ENCODE results near the gene ZC3H12C. TPM values are rescaled to one million over a fixed set of nuclear protein-coding genes. Genes with fewer than 3 reads are reported as not detected.
A peak's percentile ranks its signal among the peaks of the same experiment; 100 is the strongest.

The ZC3H12C gene
- total RNA-seq, 1 experiment from 2014 or later: 6.7 TPM

- Histone ChIP-seq H3K27me3 (no peaks in the 10 kb centered on the region), H3K36me3 (no peaks in the 10 kb centered on the region), H3K27ac (no peak overlapping the region), H3K4me1 (no peaks in the 10 kb centered on the region), H3K9me3 (replicated peaks) (no peaks in the 10 kb centered on the region), H3K4me3 (no peak overlapping the region)
- DNase-seq: no peak
These were observed 7.5 kb downstream of the ZC3H12C start for GRCh38 chr11:110100476-110101240.

GRCh38 chr11:110106713-110107274 lies 13.6 kb downstream of the ZC3H12C start:
- no peak overlapping the region for H3K27ac ChIP-seq
- H3K9me3 ChIP-seq (replicated peaks): no peaks in the 10 kb centered on the region
- no peak for DNase-seq
- no peaks in the 10 kb centered on the region for H3K4me1 ChIP-seq
- H3K36me3 ChIP-seq: no peaks in the 10 kb centered on the region
- no peak overlapping the region for H3K4me3 ChIP-seq
- no peaks in the 10 kb centered on the region for H3K27me3 ChIP-seq

GRCh38 chr11:110110854-110111253 lies 17.7 kb downstream of the ZC3H12C start:
- H3K9me3 ChIP-seq (replicated peaks): no peaks in the 10 kb centered on the region
- no peak for DNase-seq
- H3K4me3 ChIP-seq: no peak overlapping the region
- no peaks in the 10 kb centered on the region for H3K27me3 ChIP-seq
- no peaks in the 10 kb centered on the region for H3K4me1 ChIP-seq
- no peak overlapping the region for H3K27ac ChIP-seq
- no peaks in the 10 kb centered on the region for H3K36me3 ChIP-seq

GRCh38 chr11:110112457-110112856 lies 19.3 kb downstream of the ZC3H12C start:
- Histone ChIP-seq H3K9me3 (replicated peaks) (no peaks in the 10 kb centered on the region), H3K4me1 (no peaks in the 10 kb centered on the region), H3K36me3 (no peaks in the 10 kb centered on the region), H3K4me3 (no peak overlapping the region), H3K27ac (no peak overlapping the region), H3K27me3 (no peaks in the 10 kb centered on the region)
- DNase-seq: no peak

DNA sequence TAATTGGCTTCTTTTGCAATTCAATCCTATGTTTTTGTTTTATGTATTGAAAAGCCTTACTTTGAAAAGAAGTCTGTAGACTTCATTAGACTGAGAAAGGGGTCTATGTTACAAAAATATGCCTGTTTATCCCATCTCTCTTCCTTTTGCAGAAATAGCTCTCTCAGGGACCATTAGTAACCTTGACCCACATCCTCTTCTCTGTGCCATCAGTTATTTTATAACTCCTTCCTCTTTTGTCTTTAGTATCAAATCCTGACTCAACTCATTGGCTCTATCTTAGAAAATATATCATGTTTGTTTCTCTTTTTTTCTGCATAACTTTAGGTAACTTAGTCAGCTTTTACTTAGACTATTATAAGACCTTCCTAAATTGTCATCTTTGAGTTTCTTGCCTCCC lies 20.3 kb downstream of the ZC3H12C start:
- H3K27me3 ChIP-seq: no peaks in the 10 kb centered on the region
- no peaks in the 10 kb centered on the region for H3K9me3 ChIP-seq (replicated peaks)
- no peaks in the 10 kb centered on the region for H3K4me1 ChIP-seq
- no peak overlapping the region for H3K4me3 ChIP-seq
- H3K27ac ChIP-seq: no peak overlapping the region
- no peaks in the 10 kb centered on the region for H3K36me3 ChIP-seq
- DNase-seq: no peak

DNA sequence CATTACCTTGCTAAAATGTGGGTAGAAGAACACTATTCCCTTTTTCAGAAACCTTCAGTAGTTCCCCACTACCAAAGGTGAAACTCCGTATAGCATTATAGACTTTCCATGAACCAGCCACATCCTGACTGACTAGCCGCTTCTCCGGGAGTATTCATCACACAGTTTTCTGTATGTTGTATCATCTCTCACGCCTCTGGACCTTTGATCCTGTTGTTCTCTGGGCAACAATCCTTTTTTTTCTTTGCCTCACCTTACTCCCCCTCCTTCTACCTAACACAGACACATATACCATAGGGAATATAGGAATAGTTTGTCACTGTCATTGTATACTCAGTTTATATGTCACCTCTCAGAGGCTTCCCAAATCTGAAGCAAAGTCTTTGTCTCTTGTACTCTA lies 20.8 kb downstream of the ZC3H12C start:
- Histone ChIP-seq H3K4me3 (no peak overlapping the region), H3K9me3 (replicated peaks) (no peaks in the 10 kb centered on the region), H3K36me3 (no peaks in the 10 kb centered on the region), H3K27me3 (no peaks in the 10 kb centered on the region), H3K27ac (no peak overlapping the region), H3K4me1 (no peaks in the 10 kb centered on the region)
- no peak for DNase-seq

- Histone ChIP-seq H3K4me1 (peaks cover 5% of the 10 kb centered on the region; the same call in 1 of the 2 replicates), H3K27me3 (no peaks in the 10 kb centered on the region), H3K9me3 (replicated peaks) (no peaks in the 10 kb centered on the region), H3K27ac (no peak overlapping the region), H3K4me3 (no peak overlapping the region), H3K36me3 (no peaks in the 10 kb centered on the region)
- DNase-seq: no peak
These were observed 26.1 kb downstream of the ZC3H12C start for GRCh38 chr11:110119317-110119716.

DNA sequence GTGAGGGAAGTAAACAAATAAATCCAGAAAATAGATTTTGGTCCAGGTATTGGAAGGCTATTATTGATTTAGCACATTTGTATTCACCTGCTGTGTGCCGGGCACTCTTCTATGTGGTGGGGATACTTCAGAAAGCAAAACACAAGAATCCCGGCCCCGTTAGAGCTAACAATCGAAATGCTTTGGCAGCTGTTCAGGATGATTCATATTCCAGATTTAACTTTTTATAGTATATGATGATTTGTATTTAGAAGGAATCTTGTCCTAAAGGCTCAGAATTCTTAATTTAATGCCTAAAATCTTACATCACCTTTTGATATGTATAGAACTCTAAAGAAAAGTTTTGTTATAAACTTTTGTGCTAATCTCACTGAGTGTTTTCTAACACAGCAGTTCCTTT lies 28.0 kb downstream of the ZC3H12C start:
- H3K36me3 ChIP-seq: no peaks in the 10 kb centered on the region
- H3K4me1 ChIP-seq: peaks cover 5% of the 10 kb centered on the region; the same call in 1 of the 2 replicates
- DNase-seq: peak; percentile 2 to 36
- peak overlapping the region; percentile 23; the same call in 1 of the 2 replicates for H3K27ac ChIP-seq
- no peaks in the 10 kb centered on the region for H3K27me3 ChIP-seq
- H3K4me3 ChIP-seq: no peak overlapping the region
- no peaks in the 10 kb centered on the region for H3K9me3 ChIP-seq (replicated peaks)

DNA sequence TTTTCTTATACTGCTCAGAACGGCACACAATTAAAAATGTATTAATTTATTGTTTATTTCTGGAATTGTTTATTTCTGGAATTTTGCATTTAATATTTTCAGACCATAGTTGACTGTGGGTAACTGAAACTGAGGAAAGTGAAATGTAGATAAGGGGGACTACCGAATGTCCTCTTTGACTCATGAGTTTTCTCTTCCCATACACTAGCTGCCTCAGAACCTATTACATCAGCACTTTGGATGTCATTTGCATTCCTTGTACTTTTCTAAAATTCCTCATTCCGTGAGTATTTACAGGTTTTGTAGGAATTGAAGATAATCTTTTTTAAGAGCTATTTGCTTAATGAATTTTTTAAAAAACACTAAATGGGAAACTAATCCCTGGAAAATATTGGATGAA lies 29.8 kb downstream of the ZC3H12C start:
- Histone ChIP-seq H3K27ac (no peak overlapping the region), H3K4me1 (peaks cover 5% of the 10 kb centered on the region; the same call in 1 of the 2 replicates)
- DNase-seq: no peak

DNA sequence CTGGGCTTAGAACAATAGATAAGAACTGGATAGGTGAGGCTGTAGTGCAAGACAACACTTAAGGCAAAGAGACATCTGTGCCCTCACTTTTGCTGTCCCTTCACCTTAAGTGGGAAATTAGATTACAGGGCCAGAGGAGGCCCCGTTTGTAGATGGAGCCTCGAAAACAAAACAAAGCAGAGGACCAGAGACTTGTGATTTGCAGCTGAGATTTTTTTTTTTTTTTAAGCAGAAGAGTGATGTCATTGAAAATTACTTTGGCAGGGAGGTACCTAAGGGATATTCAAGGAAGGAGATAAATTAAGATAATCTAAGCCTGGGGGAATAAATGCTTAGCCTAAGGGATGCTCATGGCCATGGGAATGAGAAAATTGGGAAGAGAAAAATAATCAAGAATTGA lies 31.4 kb downstream of the ZC3H12C start:
- H3K27me3 ChIP-seq: no peaks in the 10 kb centered on the region
- no peak overlapping the region for H3K4me3 ChIP-seq
- no peak overlapping the region for H3K27ac ChIP-seq
- H3K4me1 ChIP-seq: peaks cover 5% of the 10 kb centered on the region; the same call in 1 of the 2 replicates
- no peaks in the 10 kb centered on the region for H3K9me3 ChIP-seq (replicated peaks)
- DNase-seq: no peak
- no peaks in the 10 kb centered on the region for H3K36me3 ChIP-seq

More for the DNA sequence above, 29.8 kb downstream of the ZC3H12C start:
- H3K9me3 ChIP-seq (replicated peaks): no peaks in the 10 kb centered on the region
- H3K27me3 ChIP-seq: no peaks in the 10 kb centered on the region
- H3K36me3 ChIP-seq: no peaks in the 10 kb centered on the region
- no peak overlapping the region for H3K4me3 ChIP-seq

- Histone ChIP-seq H3K27ac (no peak overlapping the region), H3K36me3 (no peaks in the 10 kb centered on the region), H3K27me3 (no peaks in the 10 kb centered on the region), H3K9me3 (replicated peaks) (no peaks in the 10 kb centered on the region), H3K4me1 (peaks cover 11% of the 10 kb centered on the region), H3K4me3 (no peak overlapping the region)
- DNase-seq: no peak
These were observed 32.4 kb downstream of the ZC3H12C start for GRCh38 chr11:110125632-110126031.

- no peaks in the 10 kb centered on the region for H3K9me3 ChIP-seq (replicated peaks)
- no peaks in the 10 kb centered on the region for H3K36me3 ChIP-seq
- no peak for DNase-seq
- no peak overlapping the region for H3K4me3 ChIP-seq
- H3K4me1 ChIP-seq: peaks cover 13% of the 10 kb centered on the region; the same call in 1 of the 2 replicates
- H3K27ac ChIP-seq: no peak overlapping the region
- no peaks in the 10 kb centered on the region for H3K27me3 ChIP-seq
These were observed 33.7 kb downstream of the ZC3H12C start for GRCh38 chr11:110126936-110127335.

DNA sequence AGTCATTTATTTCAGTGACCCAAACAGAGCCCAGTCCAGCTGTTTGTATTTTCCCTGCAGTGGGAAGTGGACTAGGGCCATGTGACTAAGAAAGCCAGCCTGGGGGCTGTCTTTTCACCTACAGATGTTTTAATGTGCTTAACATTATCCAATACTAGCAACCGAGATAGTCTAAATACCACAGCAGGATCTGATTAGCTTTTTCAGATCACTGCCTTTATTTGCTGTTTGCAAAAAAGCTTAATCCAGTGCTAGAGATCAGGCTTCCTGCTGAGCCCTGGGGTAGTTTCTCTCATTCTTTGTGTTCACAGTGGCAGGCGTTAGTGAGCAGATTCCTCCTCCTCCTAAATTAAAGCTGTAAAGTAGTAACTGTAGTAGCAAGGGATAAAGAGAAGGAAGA lies 35.0 kb downstream of the ZC3H12C start:
- H3K4me1 ChIP-seq: peaks cover 18% of the 10 kb centered on the region; the same call in 1 of the 2 replicates
- peak overlapping the region; percentile 25; the same call in 1 of the 2 replicates for H3K27ac ChIP-seq
- no peaks in the 10 kb centered on the region for H3K9me3 ChIP-seq (replicated peaks)
- no peak overlapping the region for H3K4me3 ChIP-seq
- no peaks in the 10 kb centered on the region for H3K36me3 ChIP-seq
- no peaks in the 10 kb centered on the region for H3K27me3 ChIP-seq
- DNase-seq: peak in 1 of 2 experiments; percentile 39

DNA sequence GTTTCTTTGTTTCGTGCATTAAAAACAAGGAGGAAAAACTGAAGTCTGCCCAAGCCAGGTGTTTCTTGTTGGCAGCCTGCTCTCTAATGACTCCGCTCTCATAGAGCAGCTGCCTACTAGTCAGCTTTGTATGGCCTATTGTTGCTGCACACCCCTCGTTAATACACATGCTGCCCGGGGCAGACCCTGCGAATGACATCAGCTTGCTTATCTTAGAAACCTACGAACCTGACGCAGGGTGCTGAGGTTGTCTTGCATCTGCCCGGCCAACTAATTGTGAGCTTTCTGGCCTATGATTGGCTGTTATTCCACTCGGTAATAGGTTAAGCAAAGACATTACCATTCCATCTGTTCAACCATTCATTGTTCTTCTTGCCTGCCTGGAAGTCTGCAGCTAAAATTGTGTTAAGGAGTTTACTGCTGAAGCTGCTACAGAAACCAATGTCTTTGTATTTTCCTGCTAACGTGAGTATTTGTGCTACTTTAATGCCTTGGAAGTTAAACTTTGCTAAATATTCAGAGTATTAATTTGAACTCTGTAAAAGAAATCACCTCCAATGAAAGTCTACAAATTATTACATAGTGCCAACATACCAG lies 37.5 kb downstream of the ZC3H12C start:
- peak overlapping the region; percentile 36 for H3K4me3 ChIP-seq
- H3K27me3 ChIP-seq: no peaks in the 10 kb centered on the region
- H3K36me3 ChIP-seq: no peaks in the 10 kb centered on the region
- no peaks in the 10 kb centered on the region for H3K9me3 ChIP-seq (replicated peaks)
- DNase-seq: peak; percentile 91 to 93
- H3K4me1 ChIP-seq: peaks cover 26% of the 10 kb centered on the region; the same call in 1 of the 2 replicates
- peak overlapping the region; percentile 69 for H3K27ac ChIP-seq

Data from SJCRH30 (cell line).